Suprapubic skin (tissue), 4 donors: ENCODE measurements around the gene CALR3. TPM values are rescaled to one million over a fixed set of nuclear protein-coding genes. Genes with fewer than 3 reads are reported as not detected.
"Not testable (repeated sequence)": the region's sequence is repeated elsewhere in the genome, so short reads cannot be mapped to it uniquely, and the experiment has no call there.

Source experiments
- DNase-seq, 2 donors: peaks; one replicate each; pipeline ENCODE4 v3.0.0-alpha.2; 2019; ENCODE audit warnings: low spot score in 2 of 2
- H3K27ac ChIP-seq: fragments of 200-600 bp; sonication (generic); one replicate; pipeline ENCODE4 v1.5.1; 2019
- H3K27me3 ChIP-seq: fragments of 200-600 bp; sonication (generic); one replicate; pipeline ENCODE4 v1.5.1; 2019
- H3K36me3 ChIP-seq: fragments of 200-600 bp; sonication (generic); one replicate; pipeline ENCODE4 v1.5.1; 2019
- H3K4me1 ChIP-seq: fragments of 200-600 bp; sonication (generic); one replicate; pipeline ENCODE4 v1.5.1; 2019
- H3K4me3 ChIP-seq: fragments of 200-600 bp; sonication (generic); one replicate; pipeline ENCODE4 v1.5.1; 2019; ENCODE audit warnings: mild to moderate bottlenecking
- H3K9me3 ChIP-seq: fragments of 200-600 bp; sonication (generic); one replicate; pipeline ENCODE4 v1.5.1; 2019
- CTCF ChIP-seq, 2 donors: fragments of 200-600 bp in 1 of 2; fragments of 450-650 bp in 1 of 2; sonication (generic) in 1 of 2; IDR thresholded peaks; one replicate each; pipeline ENCODE4 v1.5.1; 2016 to 2019; ENCODE audit warnings: antibody characterized with exemption in 2 of 2, mild to moderate bottlenecking in 1 of 2, moderate library complexity in 1 of 2
- EP300 ChIP-seq: sonication (generic); formaldehyde crosslinking; IDR thresholded peaks from one replicate; pipeline ENCODE4 v1.6.1; 2017; ENCODE audit warnings: antibody characterized with exemption
- POLR2A ChIP-seq, 2 donors: fragments of 450-650 bp; IDR thresholded peaks; one replicate each; pipeline ENCODE4 v1.6.1; 2017; ENCODE audit warnings: antibody characterized with exemption in 2 of 2, mild to moderate bottlenecking in 2 of 2, moderate library complexity in 2 of 2
- POLR2AphosphoS5 ChIP-seq, 3 donors: sonication (generic); formaldehyde crosslinking; IDR thresholded peaks; one replicate each; pipeline ENCODE4 v1.6.1; 2017; ENCODE audit warnings: antibody characterized with exemption in 3 of 3
- WGBS: methylation state at CpG from one replicate; pipeline ENCODE4 v1.1.5; 2018; 5-methylcytosine and 5-hydroxymethylcytosine counted together
- total RNA-seq, 4 donors: library from RNA; depleted of rRNA; stranded (reverse); fragments of >200 nt; gene quantifications; one replicate each; pipeline ENCODE4 v1.1.0, GENCODE V29; 2016

Gene CALR3
- total RNA-seq, 4 donors from 2014 or later = not detected

GRCh38 chr19:16473875-16474392 lies 22.0 kb downstream of the CALR3 start:
- no peak overlapping the region for H3K4me3 ChIP-seq
- no peak for TF ChIP-seq CTCF (IDR thresholded peaks at IDR 0.05)
- TF ChIP-seq EP300 = no peak
- TF ChIP-seq POLR2A (IDR thresholded peaks at IDR 0.05) = no peak
- no peak for TF ChIP-seq POLR2AphosphoS5 (IDR thresholded peaks at IDR 0.05)
- no peaks in the 10 kb centered on the region for H3K27me3 ChIP-seq
- peaks cover 31% of the 10 kb centered on the region for H3K4me1 ChIP-seq
- no peaks in the 10 kb centered on the region for H3K36me3 ChIP-seq
- no peaks in the 10 kb centered on the region for H3K9me3 ChIP-seq
- WGBS = 77% methylated on average over 8 of the region's 13 CpGs
- no peak overlapping the region for H3K27ac ChIP-seq
- DNase-seq = no peak

- Histone ChIP-seq H3K4me3 (no peak overlapping the region), H3K4me1 (peaks cover 33% of the 10 kb centered on the region), H3K9me3 (no peaks in the 10 kb centered on the region), H3K27ac (no peak overlapping the region), H3K27me3 (no peaks in the 10 kb centered on the region), H3K36me3 (no peaks in the 10 kb centered on the region)
- no peak for DNase-seq
- 95% methylated on average over 2 of the region's 2 CpGs for WGBS
- TF ChIP-seq CTCF (IDR thresholded peaks at IDR 0.05) (no peak), POLR2AphosphoS5 (IDR thresholded peaks at IDR 0.05) (no peak), POLR2A (IDR thresholded peaks at IDR 0.05) (no peak), EP300 (no peak)
Observed at GRCh38 chr19:16472992-16473391, 23.0 kb downstream of the CALR3 start.

GRCh38 chr19:16472559-16472899 lies 23.4 kb downstream of the CALR3 start:
- Histone ChIP-seq H3K27ac (peak overlapping the region; percentile 92), H3K4me3 (peak overlapping the region; percentile 99), H3K4me1 (peaks cover 33% of the 10 kb centered on the region)
- 48% methylated on average over 2 of the region's 2 CpGs for WGBS
- not testable (repeated sequence) for DNase-seq, H3K9me3 ChIP-seq, H3K36me3 ChIP-seq, H3K27me3 ChIP-seq

GRCh38 chr19:16470911-16471811 lies 24.8 kb downstream of the CALR3 start:
- Histone ChIP-seq H3K36me3 (no peaks in the 10 kb centered on the region), H3K4me3 (peak overlapping the region; percentile 99), H3K27ac (peak overlapping the region; percentile 92), H3K4me1 (peaks cover 33% of the 10 kb centered on the region), H3K27me3 (no peaks in the 10 kb centered on the region), H3K9me3 (no peaks in the 10 kb centered on the region)
- DNase-seq = peak in 1 of 2 donors; percentile 71
- WGBS = under 1% methylated on average over 27 of the region's 67 CpGs
- no peak for TF ChIP-seq EP300
- TF ChIP-seq POLR2AphosphoS5 (IDR thresholded peaks at IDR 0.05) = no peak
- TF ChIP-seq POLR2A (IDR thresholded peaks at IDR 0.05) = no peak
- no peak for TF ChIP-seq CTCF (IDR thresholded peaks at IDR 0.05)

GRCh38 chr19:16470541-16470910 lies 25.4 kb downstream of the CALR3 start:
- peaks cover 33% of the 10 kb centered on the region for H3K4me1 ChIP-seq
- no peaks in the 10 kb centered on the region for H3K36me3 ChIP-seq
- WGBS = 22% methylated on average over 7 of the region's 7 CpGs
- H3K9me3 ChIP-seq = no peaks in the 10 kb centered on the region
- no peak for TF ChIP-seq EP300
- no peak for TF ChIP-seq POLR2AphosphoS5 (IDR thresholded peaks at IDR 0.05)
- TF ChIP-seq CTCF (IDR thresholded peaks at IDR 0.05) = no peak
- no peak for TF ChIP-seq POLR2A (IDR thresholded peaks at IDR 0.05)
- peak overlapping the region; percentile 99 for H3K4me3 ChIP-seq
- peak overlapping the region; percentile 92 for H3K27ac ChIP-seq
- no peak for DNase-seq
- H3K27me3 ChIP-seq = no peaks in the 10 kb centered on the region
